HG03520 (cell line): ENCODE measurements around the gene UTS2.

Experiments
- ATAC-seq: cut with Tn5 transposase; IDR thresholded peaks from one replicate; pipeline ENCODE4 v1.9.1; 2021; ENCODE audit warnings: mild to moderate bottlenecking, moderate library complexity; ENCODE audit not compliant: unreplicated experiment

The UTS2 gene, protein sequence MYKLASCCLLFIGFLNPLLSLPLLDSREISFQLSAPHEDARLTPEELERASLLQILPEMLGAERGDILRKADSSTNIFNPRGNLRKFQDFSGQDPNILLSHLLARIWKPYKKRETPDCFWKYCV

DNA sequence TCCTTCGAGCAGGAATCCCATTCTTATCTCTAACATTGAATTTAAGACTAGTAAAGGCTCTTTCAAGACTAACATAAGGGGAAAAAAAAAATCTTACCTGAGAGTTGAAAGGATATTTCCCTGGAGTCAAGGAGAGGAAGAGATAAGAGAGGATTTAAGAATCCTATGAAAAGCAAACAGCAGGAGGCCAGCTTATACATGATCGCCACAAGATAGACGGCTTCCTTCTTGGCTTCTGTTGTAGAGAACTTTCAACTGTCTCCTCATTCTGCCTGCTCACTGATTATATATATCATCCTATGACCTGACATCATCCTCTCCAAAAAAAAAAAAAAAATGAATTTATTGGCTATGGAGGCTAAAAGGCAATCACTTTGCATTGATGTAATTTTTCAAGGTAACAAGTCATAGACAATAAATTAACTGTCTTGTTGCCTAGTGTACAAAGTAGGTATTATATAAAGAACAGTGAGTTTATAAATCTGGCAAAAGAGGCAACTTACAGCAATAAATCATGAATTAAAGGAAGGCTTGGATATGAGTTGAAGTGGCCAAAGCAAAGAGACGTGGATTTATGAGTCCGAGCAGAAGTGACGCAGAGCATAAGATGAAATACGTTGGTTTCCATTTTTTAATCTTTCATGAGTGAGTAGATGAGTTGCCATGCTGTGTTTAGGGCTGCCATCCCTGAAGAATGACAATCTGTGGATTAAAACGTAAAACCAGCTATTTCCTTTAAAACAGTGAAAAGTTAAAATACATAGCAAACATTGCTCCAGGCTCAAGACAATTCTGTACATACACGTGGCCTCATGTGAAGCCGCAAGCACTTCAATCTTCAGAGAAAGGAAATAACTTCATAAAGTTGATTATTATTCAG is at the start of gene UTS2:
TSS of gene UTS2 (minus strand) at position 262 of the 880 bp plus-strand sequence. CDS start at position 200, 62 bp downstream.
- ATAC-seq, result no peak

DNA sequence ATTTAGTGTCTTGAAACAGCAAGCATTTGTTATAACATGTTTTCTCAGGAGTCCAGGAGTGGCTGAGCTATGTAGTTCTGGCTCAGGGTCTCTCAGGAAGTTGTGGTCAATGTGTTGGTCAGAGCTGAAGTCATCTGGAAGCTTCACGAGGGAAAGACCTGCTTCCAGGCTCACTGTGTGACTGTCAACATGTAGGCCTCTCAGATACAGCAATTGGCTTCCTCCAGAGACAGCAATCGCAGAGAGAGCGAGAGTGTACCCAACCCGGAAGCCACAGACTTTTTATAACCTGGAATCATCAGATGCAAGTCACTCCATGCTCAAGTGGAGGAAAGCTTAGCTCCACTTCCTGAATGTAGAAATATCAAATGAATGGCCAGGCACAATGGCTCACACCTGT is 46.9 kb upstream of the UTS2 start:
- ATAC-seq, result no peak

DNA sequence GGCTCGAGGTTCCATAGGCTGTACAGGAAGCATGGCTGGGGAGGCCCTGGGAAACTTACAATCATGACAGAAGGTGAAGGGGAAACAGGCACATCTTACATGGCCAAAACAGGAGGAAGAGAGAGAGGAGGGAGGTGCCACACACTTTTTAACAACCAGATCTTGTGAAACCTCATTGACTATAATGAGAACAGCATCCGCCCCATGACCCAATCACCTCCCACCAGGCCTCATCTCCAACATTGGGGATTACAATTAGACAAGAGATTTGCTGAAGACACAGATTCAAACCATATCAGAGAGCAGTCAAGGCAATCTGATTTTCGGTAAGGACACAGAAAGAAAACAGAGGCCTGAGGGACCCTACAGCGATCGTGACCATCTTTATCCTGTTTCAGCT is 46.1 kb upstream of the UTS2 start:
- ATAC-seq, result no peak

DNA sequence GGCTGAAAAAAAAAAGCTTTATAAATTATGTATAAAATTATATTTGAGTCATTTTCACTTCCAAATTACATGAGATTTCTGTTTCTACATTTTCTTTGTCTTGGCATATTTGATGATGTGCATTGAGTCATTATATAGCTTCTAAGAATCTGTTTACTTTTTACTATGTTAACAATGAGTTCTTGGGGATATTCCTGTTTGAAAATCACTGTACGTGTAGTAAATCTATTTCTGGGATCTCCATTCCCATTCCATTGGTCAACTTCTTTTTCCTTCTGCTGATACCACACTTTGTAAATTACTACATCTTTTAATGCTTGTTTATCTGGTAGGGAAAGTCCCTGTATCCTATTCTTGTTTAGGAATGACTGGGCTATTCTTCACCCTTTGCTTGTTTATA is 44.1 kb upstream of the UTS2 start:
- ATAC-seq, result no peak

DNA sequence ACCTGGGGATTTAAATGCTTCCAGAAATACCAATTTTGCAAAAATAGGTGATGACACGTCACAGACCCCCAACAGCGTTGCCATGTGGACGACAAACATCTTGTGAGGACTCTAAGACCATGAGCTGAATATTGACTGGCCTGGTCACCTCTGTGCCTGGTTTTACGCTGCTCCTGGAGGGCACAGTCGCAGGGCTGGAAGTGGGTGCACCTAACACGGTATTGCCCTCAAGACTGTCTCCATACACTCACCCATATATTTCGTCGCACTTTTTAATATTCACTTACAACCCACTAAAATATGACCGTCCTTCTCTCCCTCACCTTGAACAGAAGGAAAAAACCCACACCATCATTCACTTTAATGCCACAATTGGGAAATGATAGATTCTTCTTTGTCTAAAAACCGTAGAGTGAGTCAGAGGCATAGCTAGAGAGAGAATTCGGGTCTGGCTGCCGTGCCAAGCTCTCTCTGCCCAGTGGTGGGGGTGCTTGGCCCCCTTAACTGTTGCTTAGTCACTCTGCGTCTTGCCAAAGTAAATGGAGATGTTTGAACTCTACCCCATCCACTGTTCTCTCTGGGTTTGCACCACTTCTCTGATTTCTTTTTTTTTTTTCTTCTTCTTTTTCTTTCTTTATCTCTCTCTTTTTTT is 40.8 kb upstream of the UTS2 start:
- no peak for ATAC-seq

DNA sequence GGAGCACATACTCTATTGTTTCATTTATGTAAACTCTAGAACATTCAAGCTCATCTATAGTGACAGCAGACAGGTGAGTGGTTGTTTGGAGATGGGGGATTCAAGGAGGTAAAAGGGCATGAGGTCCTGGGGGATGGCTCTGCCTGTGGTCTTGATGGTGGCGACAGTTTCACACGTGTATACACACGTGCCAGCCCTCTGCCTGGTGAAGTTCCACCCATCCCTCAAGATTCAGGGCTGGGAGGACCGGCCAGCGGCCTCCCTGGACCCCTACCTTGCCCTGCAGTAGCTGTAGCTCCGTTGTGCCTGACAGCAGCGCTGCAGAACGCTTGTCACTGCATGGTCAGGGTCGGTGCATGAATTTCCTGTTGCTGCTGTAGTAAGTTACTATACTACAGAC is 38.9 kb upstream of the UTS2 start:
- no peak for ATAC-seq

DNA sequence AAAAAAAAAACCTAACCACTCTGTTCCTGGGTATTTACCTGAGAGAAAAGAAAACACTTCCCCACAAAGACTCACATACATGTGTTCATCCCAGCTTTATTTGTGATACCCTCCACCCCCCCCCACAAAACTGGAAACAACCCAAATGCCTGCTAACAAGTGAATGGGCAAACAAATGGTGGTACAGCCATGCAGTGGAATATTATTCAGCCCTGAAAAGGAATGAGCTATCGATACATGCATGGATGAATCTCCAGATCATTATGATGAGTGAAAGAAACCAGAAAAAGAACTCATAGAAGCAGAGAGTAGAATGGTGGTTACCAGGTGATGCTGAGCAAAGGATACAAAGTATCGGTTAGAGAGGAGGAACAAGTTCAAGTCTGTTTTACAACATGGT is 38.0 kb upstream of the UTS2 start:
- no peak for ATAC-seq

DNA sequence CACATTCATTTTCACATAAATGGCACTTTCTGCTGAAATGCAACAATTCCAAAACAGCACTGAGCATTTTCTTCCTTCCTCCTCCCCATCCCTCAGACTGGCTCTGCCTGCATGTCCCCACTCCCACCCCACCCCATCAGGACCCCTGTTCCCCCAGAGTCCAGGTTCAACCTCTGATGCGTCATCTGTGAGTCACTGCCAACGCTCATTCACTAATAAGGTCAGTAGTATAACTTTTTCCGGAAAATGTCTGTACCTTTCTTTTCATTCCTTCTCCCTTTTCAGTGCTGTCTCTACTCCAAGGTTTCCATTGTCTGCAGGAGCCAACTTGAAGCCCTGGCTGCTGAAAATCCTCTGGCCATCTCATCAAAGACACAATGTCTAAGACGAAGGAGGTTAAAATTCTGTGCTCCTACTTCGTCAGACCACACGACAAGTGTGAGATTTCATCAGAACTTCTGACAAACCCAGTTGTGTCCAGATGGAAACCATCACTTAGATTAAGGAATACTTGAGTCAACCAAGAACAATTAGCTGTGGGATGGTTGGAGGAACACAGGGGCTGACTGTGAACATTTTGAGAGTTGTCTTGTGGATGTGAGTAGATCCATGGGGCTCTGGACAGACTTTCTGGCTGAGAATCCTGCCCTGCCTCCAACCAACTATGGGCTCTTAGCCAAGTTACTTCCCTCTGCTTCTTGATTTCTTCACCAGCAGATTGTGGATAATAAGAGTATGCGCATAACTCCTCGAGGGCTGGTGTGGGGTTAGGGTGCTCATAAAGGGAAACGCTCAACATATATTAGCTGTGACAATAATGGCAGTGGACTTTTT is 35.6 kb upstream of the UTS2 start:
- ATAC-seq, result no peak

DNA sequence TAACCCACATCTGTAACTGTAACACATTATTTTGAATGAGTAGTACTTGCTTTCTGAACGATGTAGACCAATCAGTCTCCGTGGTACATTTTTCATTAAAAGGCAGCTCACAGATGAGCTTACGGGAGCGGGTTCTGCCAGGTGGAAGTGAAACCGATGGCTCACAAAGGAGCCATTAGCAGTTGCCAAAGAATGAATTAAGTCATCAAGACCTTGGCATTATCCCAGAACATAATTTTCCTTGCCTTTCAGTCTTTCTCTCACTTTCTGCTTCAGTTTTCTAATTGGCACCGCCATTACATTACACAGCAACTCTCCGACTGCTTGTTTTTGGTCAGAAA is 33.5 kb upstream of the UTS2 start:
- no peak for ATAC-seq

DNA sequence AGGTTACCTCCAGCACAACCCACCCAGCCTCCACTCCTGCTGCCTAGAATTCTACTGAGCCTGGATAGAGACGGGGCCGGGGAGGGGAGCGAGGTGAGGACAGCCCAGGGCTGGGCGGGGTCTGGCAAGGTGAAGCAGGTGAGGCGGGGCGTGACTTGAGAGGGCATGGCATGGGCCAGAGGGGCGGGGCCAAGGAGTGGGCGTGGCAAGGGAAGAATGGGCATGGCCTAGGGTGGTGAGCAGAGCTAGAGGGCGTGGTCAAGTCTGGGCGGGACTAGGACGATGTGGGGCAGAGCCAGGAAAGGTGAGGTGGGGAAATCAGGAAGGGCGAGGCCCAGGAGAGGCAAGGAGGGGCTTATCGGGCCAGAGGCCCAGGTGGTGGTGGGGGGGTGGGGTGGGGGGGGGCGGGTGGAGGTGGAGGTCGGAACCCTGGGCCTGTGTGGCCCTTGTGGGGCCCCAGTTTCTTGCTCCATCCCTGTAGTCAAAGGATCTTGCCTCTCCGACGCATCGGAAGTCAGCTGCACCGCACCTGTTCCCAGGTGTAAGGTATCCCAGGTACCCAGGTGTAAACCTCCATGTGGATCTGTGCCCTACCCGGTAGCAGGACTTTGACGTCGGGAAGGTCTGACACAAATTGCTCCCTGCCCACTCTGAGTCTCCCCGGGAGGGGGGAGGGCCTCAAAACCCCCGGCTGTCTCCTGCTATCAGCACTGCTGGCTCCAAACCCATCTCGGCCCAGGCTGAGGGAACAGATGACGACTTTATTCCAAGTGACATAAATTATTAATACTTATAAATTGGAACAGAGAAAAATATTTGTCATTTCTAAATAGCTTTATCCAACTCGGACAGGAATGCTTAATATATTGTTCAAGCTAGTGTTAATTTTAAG is 32.9 kb upstream of the UTS2 start:
- ATAC-seq, result no peak

DNA sequence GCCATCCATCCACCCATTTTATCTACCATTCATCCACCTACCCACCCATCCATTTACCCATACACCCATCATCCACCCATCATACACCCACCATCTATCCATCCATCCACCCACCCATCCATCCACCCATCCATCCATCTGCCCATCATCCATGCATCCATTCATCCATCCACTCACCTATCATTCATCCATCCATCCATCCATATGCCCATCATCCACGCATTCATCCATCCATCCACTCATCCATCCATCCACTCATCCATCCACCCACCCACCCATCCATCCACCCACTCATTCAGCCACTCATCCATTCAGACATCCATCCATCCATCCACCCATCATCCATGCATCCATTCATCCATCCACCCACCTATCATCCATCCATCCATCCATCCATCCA is 31.9 kb upstream of the UTS2 start:
- no peak for ATAC-seq

DNA sequence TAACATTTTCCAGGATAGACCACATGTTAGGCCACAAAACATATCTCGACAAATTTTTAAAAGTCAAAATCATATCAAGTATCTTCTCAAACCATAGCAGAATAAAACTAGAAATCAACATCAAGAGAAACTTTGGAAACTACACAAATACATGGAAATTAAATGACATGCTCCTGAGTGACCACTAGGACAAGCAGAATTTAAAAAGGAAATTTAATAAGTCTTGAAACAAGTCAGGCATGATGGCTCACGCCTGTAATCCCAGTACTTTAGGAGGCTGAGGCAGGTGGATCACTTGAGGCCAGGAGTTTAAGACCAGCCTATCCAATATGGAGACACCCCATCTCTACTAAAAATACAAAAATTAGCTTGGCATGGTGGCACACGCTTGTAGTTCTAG is 26.4 kb upstream of the UTS2 start:
- no peak for ATAC-seq

DNA sequence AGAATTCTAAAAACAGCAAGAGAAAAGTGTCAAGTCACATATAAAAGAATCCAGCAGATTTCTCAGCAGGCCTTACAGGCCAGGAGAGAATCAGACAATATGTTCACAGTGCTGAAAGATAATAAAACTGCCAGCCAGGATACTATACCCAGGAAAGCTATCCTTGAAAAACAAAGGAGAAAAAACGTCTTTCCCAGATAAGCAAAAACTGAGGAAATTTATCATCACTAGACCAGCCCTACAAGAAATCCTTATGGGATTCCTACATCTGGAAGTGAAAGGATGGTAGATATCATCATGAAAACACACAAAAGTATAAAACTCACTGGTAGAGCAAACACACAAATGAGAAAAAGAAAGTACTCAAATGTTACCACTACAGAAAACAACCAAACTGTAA is 25.2 kb upstream of the UTS2 start:
- no peak for ATAC-seq

DNA sequence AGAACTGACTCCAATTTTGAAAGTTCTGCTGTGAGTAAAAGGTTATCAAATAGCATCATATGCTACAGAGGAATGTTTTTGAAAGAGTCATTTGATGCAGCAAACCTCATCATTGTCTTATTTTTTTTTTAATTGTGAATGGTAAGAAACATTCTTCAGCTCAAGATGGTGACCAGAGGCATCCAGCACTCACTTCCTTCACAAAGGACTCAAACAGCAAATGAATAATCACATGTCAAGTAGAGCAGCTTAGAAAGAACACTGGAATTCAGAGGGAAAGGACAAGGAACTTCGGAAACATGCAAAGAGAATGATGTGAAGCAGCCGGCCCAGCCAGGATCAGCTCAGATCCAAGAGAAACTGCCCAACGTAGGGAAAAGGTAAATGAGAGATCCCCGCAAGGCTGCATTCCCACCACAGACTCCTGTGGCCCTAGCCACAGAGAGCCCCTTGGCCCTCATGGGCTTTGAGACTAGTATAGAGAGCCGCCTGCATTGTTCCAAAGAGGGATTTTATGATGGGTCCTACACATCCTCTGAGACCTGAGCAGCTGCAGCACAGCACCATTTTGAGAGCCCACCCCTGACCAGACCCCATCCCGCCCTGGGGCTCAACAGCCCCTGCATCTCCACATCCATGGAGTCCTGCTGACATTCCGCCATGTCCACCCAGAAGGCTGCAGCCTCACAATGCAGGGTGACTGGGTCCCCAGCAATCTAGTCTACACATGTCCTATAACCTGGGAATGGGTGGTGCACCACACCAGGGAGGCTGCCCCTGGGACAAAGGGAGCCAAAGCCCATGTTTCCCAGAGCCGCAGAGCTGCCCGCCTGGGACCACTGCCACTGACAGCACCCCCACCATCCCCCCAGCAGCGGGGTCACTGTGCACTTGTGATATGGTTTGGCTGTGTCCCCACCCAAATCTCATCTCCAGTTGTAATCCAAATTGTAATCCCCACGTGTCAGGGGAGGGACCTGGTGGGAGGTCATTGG is 21.2 kb upstream of the UTS2 start:
- no peak for ATAC-seq

DNA sequence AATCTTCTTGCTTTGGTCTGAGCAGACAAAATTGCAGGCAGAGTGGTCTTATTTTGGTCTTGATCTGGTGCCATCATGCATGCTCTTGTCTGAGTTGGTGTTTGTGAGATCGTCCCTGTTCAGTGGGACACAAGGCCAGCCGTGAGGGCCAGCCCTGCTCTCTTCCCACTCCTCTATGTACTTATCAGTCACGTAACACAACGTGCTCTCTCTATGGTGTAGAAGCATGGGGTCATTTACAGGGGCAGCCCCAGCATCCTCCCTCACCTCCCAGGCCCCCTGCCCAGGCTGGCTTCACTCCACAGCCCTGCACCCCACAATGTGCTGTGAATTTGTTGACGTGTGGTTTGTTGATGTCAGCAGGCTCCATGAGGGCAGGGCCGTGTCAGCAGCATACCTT is 18.3 kb upstream of the UTS2 start:
- ATAC-seq, result no peak

DNA sequence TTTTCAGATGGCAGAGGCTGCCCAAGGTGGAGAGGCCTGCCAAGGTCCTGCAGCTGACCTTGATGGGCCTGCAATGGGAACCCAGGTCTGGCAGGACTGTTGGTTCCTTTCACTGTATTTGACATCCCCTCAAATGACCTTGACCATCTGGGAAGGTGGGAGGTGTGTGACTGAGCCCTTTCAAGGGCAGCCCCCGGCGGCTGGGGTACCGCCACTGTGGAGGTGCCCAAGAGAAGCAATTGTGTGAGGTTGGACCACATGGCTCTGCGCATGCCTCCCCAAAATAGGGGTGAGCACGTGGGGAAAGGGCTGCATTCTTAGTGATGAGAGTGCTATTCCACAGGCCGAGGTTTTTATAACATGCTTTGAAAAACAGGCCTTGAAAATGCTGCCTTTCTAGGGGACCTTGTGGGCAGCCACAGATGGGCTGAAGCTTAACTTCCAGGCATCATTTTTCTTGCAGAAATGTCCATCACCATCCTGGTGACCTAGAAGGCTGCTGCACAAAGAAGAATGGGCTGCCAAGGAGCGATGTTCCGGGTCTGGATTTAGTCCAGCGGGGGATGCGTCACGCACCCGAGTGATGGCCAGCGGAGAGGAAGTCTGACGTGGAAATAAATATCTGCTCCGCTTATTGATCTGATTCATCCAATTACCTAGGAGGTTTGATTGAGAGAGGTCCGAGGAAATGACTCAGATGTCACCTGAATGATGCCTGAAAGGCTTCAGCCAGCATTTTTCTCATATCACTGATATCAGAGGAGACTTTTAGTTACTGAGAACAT is 16.5 kb upstream of the UTS2 start:
- no peak for ATAC-seq

DNA sequence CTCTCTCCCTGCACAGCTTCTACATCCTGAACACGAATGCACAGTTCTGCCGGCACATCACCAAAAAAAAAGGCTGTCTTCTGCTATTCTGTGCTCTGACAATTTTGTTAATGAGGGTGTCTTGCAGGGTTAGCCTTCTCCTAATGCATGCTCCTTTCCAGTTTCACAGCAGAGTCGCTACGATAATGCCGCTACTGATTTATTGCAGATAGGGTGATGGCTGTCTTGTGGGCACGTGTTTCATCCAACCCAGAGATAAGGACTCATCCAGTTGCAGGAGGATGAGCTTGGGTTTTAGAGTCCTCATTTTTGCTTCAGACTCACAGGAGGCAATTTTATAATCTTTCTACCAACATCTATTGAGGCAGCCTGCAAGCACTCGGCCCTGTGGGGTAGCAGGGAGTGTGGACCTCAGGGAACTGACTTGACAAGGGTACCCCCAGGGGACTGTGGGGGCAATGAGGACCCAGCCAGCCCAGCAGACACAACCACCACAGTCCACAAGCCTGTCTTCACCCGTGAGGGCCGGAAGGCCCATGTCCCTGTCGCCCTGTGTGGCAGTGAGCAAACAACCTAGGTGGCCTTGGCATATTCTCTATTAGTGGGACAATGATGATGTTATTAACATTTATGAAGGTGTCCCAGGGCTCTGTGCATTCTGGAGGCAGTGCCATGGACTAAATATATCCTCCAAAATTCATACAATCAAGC is 15.4 kb upstream of the UTS2 start:
- ATAC-seq, result no peak

DNA sequence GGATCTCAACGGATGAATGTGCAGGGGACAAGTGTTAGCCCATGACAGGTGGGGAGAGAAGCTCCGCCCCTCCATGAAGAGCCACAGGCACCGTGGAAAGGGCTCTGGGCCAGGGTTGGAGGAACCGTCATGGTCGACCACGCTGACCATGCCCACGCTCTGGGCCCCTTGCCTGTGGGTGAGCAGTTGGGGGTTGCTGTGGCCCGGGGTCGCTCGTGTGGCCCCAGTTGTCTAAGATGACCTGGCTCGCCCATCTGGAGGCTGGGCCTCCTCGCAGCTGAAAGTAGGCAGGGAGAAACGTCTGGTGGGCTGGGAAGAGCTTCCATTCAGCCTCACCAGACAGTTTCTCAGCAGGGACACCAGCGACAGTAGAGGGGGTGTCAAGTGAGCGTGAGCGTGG is 13.1 kb upstream of the UTS2 start:
- ATAC-seq, result no peak
